Measurements from ENCODE around the gene PRDM15.

Gene PRDM15

GRCh38 chr21:41843584-41843983 is 35.6 kb downstream of the PRDM15 start:
- no peak for DNase-seq

- no peak for DNase-seq
Observed at GRCh38 chr21:41840880-41841279, 38.3 kb downstream of the PRDM15 start.

GRCh38 chr21:41839387-41840000 is 39.6 kb downstream of the PRDM15 start:
- DNase-seq = no peak

DNA sequence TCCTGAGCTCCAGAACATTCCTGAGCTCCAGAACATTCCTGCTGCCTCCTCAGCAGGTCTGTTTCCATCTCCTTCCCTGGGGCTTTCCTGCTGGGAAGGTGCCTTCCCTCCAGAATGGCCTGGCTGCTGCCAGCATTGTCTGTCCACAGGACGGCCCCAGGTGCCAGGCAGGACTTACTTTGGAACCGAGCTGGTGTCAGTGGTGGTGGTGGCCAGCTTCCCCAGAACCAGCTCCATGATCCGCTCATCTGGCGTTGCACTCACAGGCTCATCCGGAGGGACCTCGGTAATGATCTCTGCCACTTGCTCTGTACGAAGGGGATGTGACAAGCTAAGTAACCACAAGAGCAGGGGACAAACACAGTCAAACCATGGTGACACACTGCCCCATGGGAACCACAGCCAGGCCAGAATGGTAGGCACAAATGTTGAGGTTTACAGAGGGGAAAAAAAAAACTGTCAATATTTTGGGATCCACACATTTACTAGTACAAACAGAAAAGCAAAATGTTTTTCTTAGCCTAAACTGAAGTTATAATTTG is 41.3 kb downstream of the PRDM15 start:
- no peak for DNase-seq

DNA sequence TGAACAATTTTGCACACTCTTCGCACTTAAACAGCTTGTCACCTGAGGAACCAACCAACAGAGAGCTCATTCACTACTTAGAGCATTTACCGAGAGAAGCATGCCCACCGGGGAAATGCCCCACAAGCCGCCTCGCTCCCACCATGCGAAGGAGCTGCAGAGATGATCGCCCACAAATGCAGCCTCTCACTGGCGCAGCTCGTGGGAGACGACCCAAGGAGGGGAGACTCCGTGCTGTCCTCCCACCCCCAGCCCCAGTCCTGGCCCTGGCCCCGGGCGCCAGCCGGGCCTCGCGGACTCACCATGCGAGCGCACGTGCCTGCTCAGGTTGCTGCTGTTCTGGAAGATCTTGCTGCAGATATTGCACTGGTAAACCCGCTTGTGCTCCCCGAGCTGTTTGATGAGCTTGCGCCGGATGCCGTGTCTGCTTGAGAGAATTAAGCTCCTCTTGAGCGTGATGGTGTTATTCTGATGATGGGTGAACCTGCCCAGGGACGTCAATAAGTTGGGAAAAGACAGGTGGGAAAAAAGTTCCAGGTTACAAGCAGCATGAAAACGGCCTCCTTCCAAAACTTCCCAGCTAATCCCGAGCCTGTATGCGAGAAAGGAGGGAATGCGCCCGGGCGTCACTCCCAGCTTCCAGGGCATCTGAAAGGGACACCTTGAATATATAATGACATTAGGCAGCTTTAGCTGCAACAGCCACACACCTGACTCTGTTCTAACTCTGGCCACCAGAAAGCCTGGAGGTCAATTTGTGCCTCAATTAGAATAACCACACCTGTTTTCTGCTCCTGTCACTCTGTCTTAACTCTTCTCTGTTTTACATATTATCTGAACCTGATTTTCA is 42.8 kb downstream of the PRDM15 start:
- DNase-seq = no peak

DNA sequence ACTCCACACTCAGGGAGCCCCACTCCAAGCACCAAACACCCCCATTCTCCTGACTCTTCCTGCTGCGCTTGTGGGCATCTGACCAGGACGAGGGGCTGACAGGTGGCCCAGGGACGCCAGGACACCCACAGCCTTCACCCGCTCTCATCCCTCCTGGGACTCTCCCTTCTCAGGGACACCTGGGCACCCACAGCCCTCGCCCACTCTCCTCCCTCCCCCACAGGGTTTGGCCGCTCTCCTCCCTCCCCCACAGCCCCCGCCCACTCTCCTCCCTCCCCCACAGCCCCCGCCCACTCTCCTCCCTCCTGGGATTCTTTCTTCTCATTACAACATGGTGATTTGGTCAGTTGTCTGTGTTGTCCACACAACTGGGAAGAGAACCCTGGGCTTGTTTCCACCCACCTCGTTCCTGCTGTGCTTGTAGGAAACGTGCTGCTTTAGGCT is 43.4 kb downstream of the PRDM15 start:
- no peak for DNase-seq

GRCh38 chr21:41834926-41835663 is 44.0 kb downstream of the PRDM15 start:
- DNase-seq = no peak

- no peak for DNase-seq
Observed at GRCh38 chr21:41834252-41834925, 44.8 kb downstream of the PRDM15 start.

DNA sequence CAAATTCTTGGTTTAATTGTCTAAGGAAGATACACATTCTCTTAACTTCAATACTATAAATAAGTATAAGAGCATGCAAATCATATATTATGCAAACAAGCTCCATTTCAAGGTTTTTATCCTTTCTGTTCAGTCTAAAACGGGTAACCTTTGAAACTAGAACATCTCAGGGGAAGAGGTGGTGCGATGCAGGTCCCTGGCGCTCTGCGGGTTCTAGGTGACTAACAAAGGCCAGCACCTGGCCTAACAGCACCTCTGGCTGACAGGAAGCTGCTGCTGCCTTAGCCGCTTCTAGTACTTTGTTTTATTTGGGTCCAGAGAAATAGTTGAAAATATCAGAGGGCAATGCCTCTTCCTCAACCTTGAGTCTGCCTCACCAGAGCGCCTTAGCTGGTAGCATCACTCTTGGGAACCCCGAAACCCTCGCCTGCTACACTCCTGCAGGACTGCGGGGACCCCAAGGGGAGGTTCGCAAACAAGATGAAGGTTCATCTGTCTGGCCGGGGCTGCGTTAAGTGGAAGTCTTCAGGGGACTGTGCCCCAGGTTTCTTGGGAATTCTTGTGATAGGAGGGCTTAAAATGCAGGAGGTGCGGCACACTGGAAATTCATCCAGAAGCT is 45.5 kb downstream of the PRDM15 start:
- DNase-seq = no peak

- no peak for DNase-seq
Observed at GRCh38 chr21:41832596-41833496, 46.3 kb downstream of the PRDM15 start.

DNA sequence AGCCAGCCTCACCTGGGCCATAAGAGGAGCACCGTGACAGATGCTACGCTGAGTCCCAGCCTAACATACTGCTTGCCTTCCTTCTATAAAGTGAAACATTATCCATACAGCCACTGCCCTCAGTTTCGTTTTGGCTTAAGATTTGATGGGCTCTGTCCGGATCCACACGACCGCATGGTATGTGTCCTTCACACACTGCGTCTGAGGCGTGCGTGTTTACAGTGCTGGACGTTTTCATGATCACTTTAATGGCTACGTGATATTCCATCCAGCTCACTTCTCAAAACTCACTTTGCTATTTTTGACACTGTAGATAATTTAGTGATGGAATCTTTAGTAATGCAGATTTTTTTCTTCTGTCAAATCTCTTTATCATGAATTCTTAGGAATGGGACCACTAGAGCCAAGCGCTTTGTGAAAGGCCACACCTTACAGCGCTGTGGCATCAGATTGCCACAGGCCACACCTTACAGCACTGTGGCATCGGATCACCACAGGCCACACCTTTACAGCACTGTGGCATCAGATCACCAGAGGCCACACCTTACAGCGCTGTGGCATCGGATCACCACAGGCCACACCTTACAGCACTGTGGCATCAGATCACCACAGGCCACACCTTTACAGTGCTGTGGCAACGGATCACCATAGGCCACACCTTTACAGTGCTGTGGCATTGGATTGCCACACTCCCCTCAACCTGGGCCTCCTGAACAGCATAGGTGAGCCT is 47.1 kb downstream of the PRDM15 start:
- no peak for DNase-seq

DNA sequence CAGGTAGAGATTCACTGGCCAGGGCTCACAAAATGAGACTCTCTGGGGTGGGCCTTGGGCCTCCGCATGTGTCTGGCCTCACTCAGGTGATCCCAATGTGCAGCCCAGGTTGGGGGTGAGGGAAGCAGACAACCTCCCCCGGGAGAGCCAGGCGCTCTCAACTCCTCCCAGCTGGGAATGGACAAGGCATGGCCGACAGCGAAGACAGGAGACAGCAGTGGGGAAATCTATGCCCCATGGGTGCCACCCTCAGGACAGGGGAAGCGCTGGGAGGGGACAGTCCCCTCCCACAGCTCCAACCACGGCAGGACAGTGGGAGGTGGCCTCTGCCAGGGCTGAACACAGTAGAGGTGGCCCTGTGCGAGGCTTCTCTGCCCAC is 47.7 kb downstream of the PRDM15 start:
- no peak for DNase-seq

DNA sequence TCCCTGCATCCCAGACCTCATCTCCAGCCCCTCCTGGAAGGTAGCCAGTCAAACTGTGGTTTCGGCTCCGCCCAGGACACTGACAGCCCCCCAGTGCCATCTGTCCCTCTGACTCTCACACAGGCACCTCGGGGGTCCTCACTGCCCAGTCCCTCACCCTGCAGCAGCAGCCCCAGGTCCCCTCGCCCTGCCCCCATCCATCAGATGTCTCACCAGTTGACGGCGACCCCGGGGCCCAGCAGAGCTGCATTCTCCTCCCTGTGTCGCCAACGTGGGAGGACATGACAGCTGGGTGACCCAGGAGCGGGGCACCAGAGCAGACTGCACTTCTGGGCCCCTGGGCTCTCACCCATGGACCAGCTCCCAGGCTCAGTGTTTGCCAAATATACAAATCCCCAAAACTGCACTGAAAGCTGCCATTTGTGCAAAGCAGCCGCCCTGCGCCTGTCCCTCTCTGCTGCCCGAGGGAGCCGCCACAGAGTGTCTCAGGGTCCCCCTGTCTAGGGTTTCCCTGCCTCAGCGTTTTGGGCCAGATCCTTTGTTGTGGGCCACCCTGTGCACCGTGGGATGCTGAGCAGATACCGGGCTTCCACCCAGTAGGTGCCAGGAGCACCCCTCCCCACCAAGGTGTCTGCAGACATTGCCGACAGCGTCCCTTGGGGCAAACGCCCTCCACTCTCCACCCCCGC is 48.2 kb downstream of the PRDM15 start:
- no peak for DNase-seq

GRCh38 chr21:41830145-41830707 is 48.9 kb downstream of the PRDM15 start:
- no peak for DNase-seq

DNA sequence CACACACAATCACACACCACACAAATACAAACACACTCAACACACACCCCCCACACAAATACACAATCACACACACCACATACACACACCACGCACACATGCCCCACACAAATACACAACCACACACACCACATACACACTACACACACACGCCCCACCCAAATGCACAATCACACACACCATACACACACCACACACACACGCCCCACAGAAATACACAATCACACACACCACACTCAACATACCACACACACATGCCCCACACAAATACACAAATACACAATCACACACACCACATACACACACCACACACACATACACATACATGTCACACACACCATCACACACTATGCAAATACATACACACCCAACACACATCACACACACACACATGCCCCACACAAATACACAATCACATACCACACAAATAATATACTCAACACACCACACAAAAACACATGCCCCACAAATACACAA is 50.2 kb downstream of the PRDM15 start:
- no peak for DNase-seq

- DNase-seq = no peak
Observed at GRCh38 chr21:41827951-41828883, 50.9 kb downstream of the PRDM15 start.

GRCh38 chr21:41825881-41826280 is 53.3 kb downstream of the PRDM15 start:
- DNase-seq = no peak

Measured in amygdala (tissue), 56 donors.